PC-3 (cell line): ENCODE measurements around the gene ZFPM1. TPM values are rescaled to one million over a fixed set of nuclear protein-coding genes. Genes with fewer than 3 reads are reported as not detected.

Source experiments
- ATAC-seq: fragments of 200-7000 bp; cut with Tn5 transposase; 2 replicates; pipeline ENCODE4 v1.9.1; 2020; ENCODE audit warnings: mild to moderate bottlenecking, moderate library complexity
- BruUV-seq: library from RNA; stranded (reverse); fragments of 400-500 nt; replicated peaks from 2 replicates; lab custom pipeline; 2021; lab: Mats Ljungman, UMichigan
- CTCF ChIA-PET: fragments of 300-600 bp; sonication (Branson Sonifier 250); formaldehyde crosslinking; loops from one replicate; lab custom pipeline; 2022; ENCODE audit warnings: antibody characterized with exemption; lab: Charles Lee
- POLR2A ChIA-PET: fragments of 300-600 bp; sonication (Branson Sonifier 250); formaldehyde crosslinking; loops from one replicate; lab custom pipeline; 2022; ENCODE audit warnings: antibody characterized with exemption; ENCODE audit not compliant: unreplicated experiment; lab: Charles Lee
- DNase-seq: peaks from one replicate; pipeline ENCODE4 v3.0.0-alpha.2; 2015
- H2AFZ ChIP-seq: fragments of 300-600 bp; sonication (generic); 2 replicates; pipeline ENCODE4 v1.6.0; 2016; ENCODE audit warnings: antibody characterized with exemption, low read length
- H3F3A ChIP-seq: fragments of 300-600 bp; sonication (generic); one replicate; pipeline ENCODE4 v1.6.0; 2017; ENCODE audit warnings: antibody characterized with exemption, low read length, control low read depth, mild to moderate bottlenecking; ENCODE audit not compliant: unreplicated experiment
- H3K27ac ChIP-seq: fragments of 300-600 bp; sonication (generic); 2 replicates; pipeline ENCODE4 v1.5.1; 2016; ENCODE audit warnings: mild to moderate bottlenecking, low read length
- H3K27me3 ChIP-seq: fragments of 300-600 bp; sonication (generic); 2 replicates; pipeline ENCODE4 v1.6.1; 2016; ENCODE audit warnings: low read length, mixed read lengths
- H3K36me3 ChIP-seq: fragments of 300-600 bp; sonication (generic); 2 replicates; pipeline ENCODE4 v1.6.1; 2016; ENCODE audit warnings: low read depth, mixed run types, low read length, mixed read lengths
- H3K4me1 ChIP-seq: fragments of 300-600 bp; sonication (generic); 2 replicates; pipeline ENCODE4 v1.5.1; 2016; ENCODE audit warnings: low read length; ENCODE audit not compliant: insufficient read depth
- H3K4me2 ChIP-seq: fragments of 300-600 bp; sonication (generic); 2 replicates; pipeline ENCODE4 v1.6.0; 2016; ENCODE audit warnings: low read length
- H3K4me3 ChIP-seq: fragments of 300-600 bp; sonication (generic); 2 replicates; pipeline ENCODE4 v1.5.1; 2016; ENCODE audit warnings: mild to moderate bottlenecking, low read length, mixed read lengths
- H3K79me2 ChIP-seq: fragments of 300-600 bp; sonication (generic); 2 replicates; pipeline ENCODE4 v1.6.1; 2017; ENCODE audit warnings: low read length, mixed read lengths
- H3K9ac ChIP-seq: fragments of 300-600 bp; sonication (generic); 2 replicates; pipeline ENCODE4 v1.6.0; 2016; ENCODE audit warnings: mild to moderate bottlenecking, low read length
- H3K9me2 ChIP-seq: fragments of 300-600 bp; sonication (generic); replicated peaks from 2 replicates; pipeline ENCODE4 v1.6.1; 2016; ENCODE audit warnings: mixed run types, low read length, mixed read lengths
- H3K9me3 ChIP-seq: fragments of 300-600 bp; sonication (generic); 2 replicates; pipeline ENCODE4 v1.6.1; 2016; ENCODE audit warnings: low read length, mixed read lengths
- H4K20me1 ChIP-seq: fragments of 300-600 bp; sonication (generic); 2 replicates; pipeline ENCODE4 v1.6.1; 2016; ENCODE audit warnings: low read length, mixed read lengths
- EZH2 ChIP-seq: fragments of 300-600 bp; sonication (generic); IDR thresholded peaks from one replicate; pipeline ENCODE4 v1.6.1; 2017; ENCODE audit warnings: antibody characterized with exemption, mild to moderate bottlenecking, low read length; ENCODE audit not compliant: unreplicated experiment
- EZH2phosphoT487 ChIP-seq: fragments of 300-600 bp; sonication (generic); IDR thresholded peaks from 2 replicates; pipeline ENCODE4 v1.6.1; 2018; ENCODE audit warnings: mild to moderate bottlenecking, antibody characterized with exemption, low read length, borderline replicate concordance
- intact Hi-C: fragments of 100-400 bp; cut with micrococcal nuclease; formaldehyde crosslinking; loops from 2 replicates; pipeline ENCODE4 v1.9.0; 2023
- total RNA-seq: library from RNA; depleted of rRNA; stranded (reverse); fragments of >200 nt; gene quantifications from 2 replicates; pipeline ENCODE4 v1.2.3, GENCODE V29; 2014
- TF ChIP-seq, protein P1 (sequence below): fragments of 300-600 bp; sonication (generic); conservative IDR thresholded peaks from 2 replicates; pipeline ENCODE4 v1.5.1; 2017; ENCODE audit warnings: antibody characterized with exemption, low read depth, mild to moderate bottlenecking, low read length

Gene ZFPM1
- total RNA-seq, 1 experiment from 2014 or later = 4.6 TPM

DNA sequence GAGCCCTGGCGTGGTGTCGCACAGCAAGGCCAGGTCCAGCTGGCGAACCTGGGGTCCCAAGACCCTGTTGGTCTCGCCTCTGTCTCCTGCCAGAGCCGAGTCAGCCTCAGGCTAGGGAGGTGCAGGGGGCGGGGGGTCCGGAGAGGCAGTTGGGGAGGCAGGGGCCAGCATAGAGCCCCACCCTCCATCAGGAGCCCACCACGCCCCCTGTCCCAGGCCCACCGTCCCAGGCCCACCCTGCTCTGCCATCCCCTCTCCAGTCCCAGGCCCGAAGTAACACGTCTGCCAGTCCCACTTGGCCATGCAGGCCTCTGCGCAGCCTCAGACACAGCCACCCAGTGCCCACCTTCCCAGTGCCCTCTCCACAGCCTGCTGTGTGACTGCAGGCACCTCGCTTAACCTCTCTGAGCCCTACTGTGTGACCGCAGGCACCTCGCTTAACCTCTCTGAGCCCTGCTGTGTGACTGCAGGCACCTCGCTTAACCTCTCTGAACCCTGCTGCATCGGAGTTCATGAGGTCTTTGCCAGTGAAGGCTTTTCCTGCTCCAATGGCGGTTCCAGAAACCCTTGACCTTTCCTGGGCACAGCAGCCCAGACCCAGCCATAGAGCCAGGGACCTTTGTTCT is 41.0 kb upstream of the ZFPM1 start:
- H4K20me1 ChIP-seq = no peaks in the 10 kb centered on the region
- TF ChIP-seq EZH2 (no peak), EZH2phosphoT487 (no peak)
- TF ChIP-seq, protein P1, sequence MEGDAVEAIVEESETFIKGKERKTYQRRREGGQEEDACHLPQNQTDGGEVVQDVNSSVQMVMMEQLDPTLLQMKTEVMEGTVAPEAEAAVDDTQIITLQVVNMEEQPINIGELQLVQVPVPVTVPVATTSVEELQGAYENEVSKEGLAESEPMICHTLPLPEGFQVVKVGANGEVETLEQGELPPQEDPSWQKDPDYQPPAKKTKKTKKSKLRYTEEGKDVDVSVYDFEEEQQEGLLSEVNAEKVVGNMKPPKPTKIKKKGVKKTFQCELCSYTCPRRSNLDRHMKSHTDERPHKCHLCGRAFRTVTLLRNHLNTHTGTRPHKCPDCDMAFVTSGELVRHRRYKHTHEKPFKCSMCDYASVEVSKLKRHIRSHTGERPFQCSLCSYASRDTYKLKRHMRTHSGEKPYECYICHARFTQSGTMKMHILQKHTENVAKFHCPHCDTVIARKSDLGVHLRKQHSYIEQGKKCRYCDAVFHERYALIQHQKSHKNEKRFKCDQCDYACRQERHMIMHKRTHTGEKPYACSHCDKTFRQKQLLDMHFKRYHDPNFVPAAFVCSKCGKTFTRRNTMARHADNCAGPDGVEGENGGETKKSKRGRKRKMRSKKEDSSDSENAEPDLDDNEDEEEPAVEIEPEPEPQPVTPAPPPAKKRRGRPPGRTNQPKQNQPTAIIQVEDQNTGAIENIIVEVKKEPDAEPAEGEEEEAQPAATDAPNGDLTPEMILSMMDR = no peak
- H3K4me3 ChIP-seq = no peak overlapping the region
- CTCF ChIA-PET = no interaction called here
- no peaks in the 10 kb centered on the region for H3K27me3 ChIP-seq
- H3K79me2 ChIP-seq = no peaks in the 10 kb centered on the region
- no peak overlapping the region for H3K4me2 ChIP-seq
- ATAC-seq (no peak), DNase-seq (no peak)
- no peaks in the 10 kb centered on the region for H3K36me3 ChIP-seq
- H3K9me2 ChIP-seq = no peaks in the 10 kb centered on the region
- H3K9me3 ChIP-seq = no peaks in the 10 kb centered on the region
- no TSS peak for BruUV-seq
- no peak overlapping the region for H3K27ac ChIP-seq
- H3K4me1 ChIP-seq = no peaks in the 10 kb centered on the region
- POLR2A ChIA-PET = no interaction called here
- no peaks in the 10 kb centered on the region for H3F3A ChIP-seq
- H3K9ac ChIP-seq = no peak overlapping the region
- intact Hi-C loops = no loop called here
- H2AFZ ChIP-seq = no peak overlapping the region

DNA sequence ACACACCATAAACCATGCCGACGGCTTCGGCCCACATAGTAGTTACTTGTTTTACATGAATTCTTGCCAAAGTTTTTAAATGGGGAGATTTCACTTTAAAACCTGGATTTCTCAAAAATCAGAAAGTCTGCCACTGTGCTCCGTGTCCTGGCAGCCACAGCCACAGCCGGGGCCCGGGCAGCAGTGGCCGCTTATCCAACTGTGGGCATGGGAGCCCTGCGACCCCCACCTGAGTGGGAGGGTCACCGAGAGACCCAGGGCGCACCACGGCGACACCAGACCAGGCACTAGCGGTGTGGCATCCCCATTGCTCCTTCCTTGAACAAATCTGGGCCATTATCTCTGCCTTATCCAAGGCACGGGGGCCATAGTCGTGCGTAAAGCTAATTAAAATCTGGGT is 40.3 kb upstream of the ZFPM1 start:
- Histone ChIP-seq H2AFZ (no peak overlapping the region), H3K9me3 (no peaks in the 10 kb centered on the region), H3K4me3 (no peak overlapping the region), H3K9me2 (no peaks in the 10 kb centered on the region), H3K4me1 (no peaks in the 10 kb centered on the region), H3K79me2 (no peaks in the 10 kb centered on the region), H3K4me2 (no peak overlapping the region), H3K36me3 (no peaks in the 10 kb centered on the region), H3K27me3 (no peaks in the 10 kb centered on the region), H3K27ac (no peak overlapping the region), H3K9ac (no peak overlapping the region), H3F3A (no peaks in the 10 kb centered on the region), H4K20me1 (no peaks in the 10 kb centered on the region)
- ATAC-seq (no peak), DNase-seq (no peak)
- intact Hi-C loops = no loop called here
- BruUV-seq = no TSS peak
- ChIA-PET CTCF (no interaction called here), POLR2A (no interaction called here)
- TF ChIP-seq EZH2phosphoT487 = no peak
- no peak for TF ChIP-seq EZH2
- TF ChIP-seq, protein P1 = no peak

DNA sequence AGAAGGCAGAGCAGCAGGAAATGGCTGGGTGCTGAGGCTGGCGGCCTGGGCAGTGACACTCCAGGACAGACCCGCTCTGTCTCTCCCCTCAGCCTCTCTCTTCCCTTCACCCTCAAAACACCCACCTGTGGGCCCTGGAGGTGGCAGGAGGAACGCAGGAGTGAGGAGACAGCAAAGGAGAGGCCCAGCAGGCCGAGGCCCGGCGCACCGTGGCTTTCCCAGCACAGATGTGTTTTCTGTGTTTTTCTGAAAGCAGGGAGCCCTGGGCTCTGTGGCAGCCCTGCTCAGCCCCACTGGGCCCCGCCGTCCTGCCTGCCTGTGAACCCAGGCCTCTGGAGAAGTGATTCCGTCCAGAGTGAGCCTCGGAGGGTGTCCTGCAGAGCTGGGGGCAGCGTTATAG is 39.8 kb upstream of the ZFPM1 start:
- no peak for ATAC-seq
- CTCF ChIA-PET = no interaction called here
- intact Hi-C loops = no loop called here

More for the DNA sequence above, 39.8 kb upstream of the ZFPM1 start:
- no peak overlapping the region for H3K4me3 ChIP-seq
- H3K4me1 ChIP-seq = no peaks in the 10 kb centered on the region
- no peak overlapping the region for H3K9ac ChIP-seq
- H3K79me2 ChIP-seq = no peaks in the 10 kb centered on the region
- no peak for TF ChIP-seq EZH2phosphoT487
- TF ChIP-seq EZH2 = no peak
- TF ChIP-seq, protein P1 = no peak
- no peaks in the 10 kb centered on the region for H3K9me2 ChIP-seq
- H3F3A ChIP-seq = no peaks in the 10 kb centered on the region
- H2AFZ ChIP-seq = no peak overlapping the region
- H3K27me3 ChIP-seq = no peaks in the 10 kb centered on the region
- no peak for DNase-seq
- H3K27ac ChIP-seq = no peak overlapping the region
- no peaks in the 10 kb centered on the region for H3K36me3 ChIP-seq
- POLR2A ChIA-PET = no interaction called here
- no TSS peak for BruUV-seq
- no peaks in the 10 kb centered on the region for H4K20me1 ChIP-seq
- no peaks in the 10 kb centered on the region for H3K9me3 ChIP-seq
- H3K4me2 ChIP-seq = no peak overlapping the region
